GM10847 (cell line): Measurements from ENCODE around the gene CAST.

Experiments
- POLR2A ChIP-seq: IDR thresholded peaks from 2 replicates; pipeline ENCODE4 v1.6.1; 2011; ENCODE audit not compliant: insufficient read length; ENCODE audit errors: extremely low read depth

CAST gene

DNA sequence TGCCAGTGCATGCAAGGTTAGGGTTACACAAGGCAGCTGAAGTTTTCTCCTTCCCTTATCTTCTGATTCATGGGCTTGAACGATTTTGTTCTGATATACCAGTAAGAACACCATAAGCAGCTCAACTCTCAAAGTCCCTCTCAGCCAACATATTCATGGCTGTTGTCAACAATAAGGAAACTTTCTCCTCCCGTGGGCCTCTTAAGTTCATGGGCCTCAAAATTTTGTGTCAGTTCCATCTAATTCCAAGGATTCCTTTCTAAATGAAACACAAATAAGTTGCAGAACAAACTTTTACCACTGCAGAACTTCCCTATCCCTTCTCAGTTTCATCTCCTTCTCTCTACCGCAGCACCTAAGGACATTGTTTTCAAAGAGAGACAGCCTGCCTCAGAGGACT, 23.6 kb upstream of the CAST start:
- TF ChIP-seq POLR2A = no peak

DNA sequence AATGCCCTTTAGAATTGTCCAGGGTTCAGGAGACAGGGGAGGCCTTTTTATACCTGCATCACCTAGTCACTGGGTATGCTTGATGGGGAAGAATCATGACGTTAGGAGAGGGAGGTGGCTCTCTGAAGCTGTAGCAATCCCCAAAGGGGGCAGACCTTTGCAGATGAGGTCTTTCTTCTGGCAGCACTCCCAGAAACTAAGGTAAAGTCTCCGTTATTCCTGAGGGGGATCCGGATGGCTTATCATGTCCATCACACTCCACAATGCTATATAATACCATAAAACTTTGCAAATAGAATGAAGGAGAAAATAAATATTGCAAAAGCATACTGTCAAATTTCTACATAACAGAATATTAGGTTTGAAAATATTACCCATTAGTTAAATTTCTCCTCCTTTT, 21.5 kb upstream of the CAST start:
- no peak for TF ChIP-seq POLR2A

DNA sequence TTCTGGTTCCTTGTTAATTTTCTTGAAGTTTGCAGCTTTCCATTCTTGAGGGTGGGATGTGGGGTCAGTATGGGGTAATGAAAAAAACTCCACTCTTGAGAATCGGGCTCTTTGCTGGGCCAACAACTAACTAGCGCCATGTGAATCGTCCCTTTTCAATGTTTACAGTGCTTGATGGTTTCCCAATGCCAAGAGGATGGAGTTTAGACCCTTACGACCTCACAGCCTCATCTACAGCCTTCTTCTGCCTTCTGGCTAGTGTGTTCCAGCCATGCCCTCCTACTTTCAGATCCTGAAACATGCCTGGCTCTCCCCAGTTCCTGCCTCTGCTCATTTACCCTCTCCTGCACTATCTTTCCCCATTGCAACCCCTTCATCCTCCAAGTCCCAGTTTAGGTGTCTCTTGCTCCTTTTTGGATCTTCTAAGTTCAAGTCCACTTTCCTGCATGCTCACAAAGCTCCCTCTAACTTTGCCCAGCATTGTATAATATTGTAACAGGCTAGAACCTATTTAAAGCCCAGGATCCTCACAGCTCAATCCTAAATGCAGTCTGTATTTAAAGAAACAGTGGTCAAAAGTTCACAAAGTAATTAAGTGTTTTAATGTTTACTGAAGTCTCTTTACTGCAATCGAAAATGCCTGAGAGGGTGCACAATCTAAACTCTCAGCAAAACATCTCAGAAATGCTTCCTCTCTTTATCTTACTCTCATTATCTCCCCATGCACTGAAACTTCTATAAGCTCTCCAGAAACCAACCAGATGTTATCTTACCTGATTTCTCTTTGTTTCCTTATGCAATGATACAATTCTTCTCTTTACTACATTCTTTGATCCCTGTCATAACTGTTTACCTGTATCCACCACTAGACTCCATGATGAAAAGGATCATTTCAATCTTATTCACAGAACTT, 20.6 kb upstream of the CAST start:
- no peak for TF ChIP-seq POLR2A

DNA sequence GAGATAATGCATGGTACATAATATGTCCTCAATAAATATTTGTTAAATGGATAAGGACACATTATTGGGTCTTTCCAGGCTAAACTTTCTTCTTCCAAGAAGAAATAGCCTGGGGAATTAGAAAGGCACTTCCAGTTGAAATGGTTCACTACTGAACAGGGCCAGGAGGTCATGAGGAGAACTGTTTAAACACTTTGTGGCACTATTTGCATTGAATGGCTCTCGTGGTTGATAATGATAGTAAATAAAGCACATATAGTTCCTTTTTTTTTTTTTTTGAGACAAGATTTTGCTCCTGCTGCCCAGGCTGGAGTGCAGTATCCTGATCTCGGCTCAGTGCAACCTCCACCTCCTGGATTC, 19.9 kb upstream of the CAST start:
- no peak for TF ChIP-seq POLR2A

DNA sequence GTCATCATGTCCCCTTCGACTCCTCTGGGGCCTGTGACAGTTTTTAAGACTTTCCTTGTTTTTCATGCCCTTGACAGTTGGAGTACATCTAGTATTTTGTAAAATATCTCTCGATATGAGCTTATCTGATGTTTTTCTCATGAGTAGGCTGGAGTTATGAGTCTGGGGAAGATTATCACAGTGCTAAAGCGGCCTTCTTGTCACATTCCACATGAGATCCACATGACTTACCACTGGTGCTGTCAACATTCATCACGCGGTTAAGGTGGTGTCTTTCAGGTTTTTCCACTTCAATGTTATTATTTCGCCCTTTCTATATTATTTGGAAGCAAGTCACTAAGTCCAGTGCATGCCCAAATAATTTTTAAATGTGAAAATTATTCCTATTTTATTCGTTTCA, 17.1 kb upstream of the CAST start:
- TF ChIP-seq POLR2A = no peak

DNA sequence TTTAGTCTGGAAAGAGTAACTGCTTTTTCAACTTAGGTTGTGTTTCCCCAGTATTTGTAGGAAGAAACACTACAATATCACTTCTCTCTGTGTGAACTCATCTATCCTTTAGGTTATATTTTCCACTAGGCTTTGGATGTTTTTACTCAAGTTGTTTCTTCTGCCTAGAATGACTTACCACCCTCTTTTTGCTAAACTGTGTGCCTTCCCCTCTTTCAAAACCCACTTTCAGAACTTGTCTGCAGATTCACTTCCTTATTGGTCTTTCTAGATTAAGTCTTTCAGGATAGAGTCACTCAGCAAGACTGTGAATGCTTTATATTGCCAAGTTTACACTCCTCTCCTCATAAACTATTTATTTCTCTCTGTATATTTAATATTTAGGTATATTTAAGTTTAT, 14.2 kb upstream of the CAST start:
- no peak for TF ChIP-seq POLR2A

DNA sequence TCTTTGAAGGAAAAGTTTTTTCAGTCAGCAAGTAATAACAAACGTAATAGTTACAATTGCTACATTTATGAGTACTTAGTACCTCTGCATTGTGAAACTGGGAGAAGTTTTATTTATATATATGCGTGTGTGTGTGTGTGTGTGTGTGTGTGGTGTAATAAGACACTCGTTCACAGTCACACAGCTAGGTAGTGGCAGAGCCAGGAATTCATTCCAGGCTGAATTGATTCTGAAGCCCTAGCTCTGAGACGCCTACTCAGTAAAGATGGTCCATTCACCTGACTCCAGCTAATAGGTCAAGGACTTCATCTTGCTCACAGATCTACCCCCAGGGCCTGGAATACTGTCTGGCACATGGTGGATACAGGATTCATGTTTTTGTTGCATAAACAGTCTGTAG, 13.6 kb upstream of the CAST start:
- TF ChIP-seq POLR2A = no peak

DNA sequence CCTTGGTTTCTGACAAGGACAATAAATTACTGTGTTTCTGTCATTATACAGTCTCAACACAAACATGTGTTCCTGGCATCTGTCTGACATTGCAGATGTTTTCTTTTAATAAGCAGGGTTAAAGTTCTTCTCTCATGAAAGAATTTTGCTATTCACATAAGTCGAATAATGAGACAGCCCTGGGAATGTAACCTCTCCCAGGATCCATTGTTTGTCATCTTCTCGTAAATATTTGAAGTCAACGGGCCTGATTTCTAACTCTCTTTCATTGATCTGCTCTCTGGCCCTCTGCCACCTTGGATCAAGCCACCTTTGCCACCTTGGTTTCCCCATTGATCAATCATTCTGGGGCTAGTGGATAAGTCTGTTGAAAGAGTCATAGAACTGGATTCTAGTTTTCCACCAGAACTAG, 12.9 kb upstream of the CAST start:
- no peak for TF ChIP-seq POLR2A

DNA sequence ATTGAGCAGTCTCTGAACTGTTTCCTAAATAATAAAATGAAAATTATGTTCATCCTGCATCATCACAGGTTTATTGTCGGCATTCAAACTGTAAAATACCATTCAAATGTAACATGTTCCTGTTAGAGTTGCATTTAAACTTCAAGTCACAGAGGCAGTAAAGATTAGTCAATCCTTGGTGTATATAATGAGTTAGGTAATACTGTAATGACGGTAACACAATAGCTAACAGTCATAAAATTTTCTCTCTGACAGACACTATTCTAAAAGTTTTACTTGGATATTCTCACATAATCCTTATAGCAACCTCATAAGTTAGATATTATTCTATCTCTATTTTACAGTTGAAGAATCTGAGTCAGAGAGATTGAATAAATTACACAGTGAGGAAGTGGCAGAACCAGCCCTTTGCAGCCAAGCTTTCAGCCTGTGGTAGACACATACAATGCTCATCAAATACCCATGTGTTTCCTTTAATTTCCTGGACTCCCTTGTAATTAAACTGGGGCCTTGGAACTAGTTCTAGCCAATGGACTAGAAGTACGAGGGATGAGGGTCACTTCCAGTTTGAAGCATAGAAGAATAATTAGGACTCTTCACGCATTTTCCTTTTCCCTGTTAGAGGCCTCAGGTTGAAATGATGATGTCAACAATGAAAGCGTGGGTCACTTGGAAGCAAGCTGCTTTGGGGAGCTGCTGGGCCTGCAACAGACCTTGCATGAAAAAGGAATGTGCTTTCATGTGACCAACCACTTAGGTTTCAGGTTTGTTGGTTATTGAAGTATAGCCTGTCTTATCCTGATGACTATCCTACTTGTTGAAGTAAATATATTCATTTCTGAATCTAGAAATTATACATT, 12.3 kb upstream of the CAST start:
- TF ChIP-seq POLR2A = no peak

DNA sequence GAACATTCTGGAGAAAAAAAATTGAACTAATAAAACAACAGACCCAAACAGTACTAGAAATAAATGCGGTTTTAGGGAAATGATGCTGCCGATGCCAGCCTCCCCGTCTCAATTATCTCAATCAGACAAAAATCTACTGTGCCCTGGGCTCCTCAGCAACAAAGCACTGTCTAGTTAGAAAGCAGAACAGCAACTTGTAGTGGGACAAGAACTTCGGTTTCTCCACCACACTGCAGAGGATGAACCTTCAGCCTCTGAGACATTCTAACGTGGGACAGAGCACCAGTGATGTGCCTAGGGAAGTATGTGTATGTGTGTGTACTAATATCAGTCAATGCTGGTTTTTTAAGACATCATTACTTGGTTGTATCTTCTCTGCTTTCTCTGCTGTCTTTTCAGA, 11.1 kb upstream of the CAST start:
- no peak for TF ChIP-seq POLR2A

DNA sequence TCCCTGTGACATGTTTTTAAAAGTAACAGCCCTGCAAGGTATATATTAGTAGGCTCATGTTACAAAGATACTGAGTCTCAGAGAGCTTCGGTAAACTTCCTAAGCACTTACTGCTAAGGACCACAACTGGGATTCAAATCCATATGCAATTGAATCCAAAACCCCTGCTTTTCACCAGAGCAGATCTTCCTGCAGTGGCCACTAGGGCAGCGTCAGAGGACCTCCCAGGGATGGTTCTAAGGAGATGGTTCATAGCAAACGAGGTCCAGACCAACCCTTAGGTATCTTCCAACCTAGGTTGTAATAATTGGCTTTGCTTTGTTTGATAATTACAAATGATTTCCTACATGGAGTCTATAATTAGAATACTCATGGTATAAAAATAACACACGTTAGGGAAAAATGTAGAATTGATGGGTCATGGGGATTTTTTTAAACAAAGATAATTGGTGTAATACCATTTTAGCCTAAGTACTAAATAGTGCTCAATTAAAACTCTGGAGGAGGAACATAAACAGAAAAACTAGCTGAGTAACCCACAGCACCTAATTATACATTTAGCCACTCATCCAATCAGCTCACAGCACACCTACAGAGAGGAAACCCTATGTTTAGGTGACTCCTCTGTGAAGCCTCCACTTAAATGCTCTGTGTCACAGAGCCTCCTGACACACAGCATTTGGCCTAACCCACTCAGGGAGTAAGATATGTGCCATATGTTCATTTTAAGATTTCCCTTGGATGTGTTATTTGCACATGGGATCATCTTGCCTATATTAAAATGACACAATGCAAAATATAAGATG, 10.0 kb upstream of the CAST start:
- TF ChIP-seq POLR2A = no peak

DNA sequence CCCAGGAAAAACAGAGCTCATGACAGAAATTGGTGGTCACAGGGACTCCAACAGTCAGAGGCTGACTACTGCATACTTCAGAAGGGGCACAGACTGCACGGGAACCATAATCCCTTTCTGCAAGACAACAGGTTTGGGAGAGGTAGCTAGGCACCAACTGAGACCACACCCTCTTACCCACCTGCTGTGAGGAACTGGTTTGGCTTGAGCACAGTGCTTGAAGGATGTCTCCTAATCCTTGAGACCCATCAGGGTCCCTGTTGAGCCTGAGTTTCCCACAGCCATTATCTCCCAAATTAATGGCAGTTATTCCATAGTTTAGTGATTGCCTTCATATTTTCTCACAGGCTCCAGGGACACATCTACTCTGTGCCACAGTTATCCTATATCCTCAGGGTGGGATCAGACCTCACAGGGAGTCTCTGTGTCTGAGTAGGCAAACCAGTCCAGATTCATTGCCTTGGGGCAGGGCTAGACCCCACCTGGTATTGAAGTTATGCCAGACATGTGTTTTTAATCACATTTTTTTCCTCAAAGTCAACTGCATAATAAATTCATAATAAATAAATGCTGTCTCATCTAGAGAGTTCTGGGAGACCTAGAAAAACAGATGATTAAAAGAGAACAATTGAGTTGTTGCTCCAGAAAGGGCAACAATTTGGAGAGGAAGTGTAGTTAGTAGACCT, 9.3 kb upstream of the CAST start:
- TF ChIP-seq POLR2A = no peak

DNA sequence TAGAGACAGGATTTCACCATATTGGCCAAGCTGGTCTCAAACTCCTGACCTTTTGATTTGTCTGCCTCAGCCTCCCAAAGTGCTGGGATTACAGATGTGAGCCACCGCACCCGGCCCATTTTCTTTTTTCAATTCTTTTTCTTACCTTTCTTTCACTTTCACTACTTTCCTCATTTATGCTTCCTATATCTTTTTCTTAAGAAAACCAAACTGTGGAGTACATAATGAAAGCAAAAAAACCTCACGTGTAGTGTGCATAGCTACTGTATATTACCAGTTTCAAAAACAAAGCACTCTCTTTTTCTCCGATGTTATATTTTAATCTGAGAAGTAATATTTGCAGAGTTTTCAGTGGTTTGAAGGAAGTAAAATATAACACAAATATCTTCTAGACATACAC, 8.0 kb upstream of the CAST start:
- TF ChIP-seq POLR2A = no peak

DNA sequence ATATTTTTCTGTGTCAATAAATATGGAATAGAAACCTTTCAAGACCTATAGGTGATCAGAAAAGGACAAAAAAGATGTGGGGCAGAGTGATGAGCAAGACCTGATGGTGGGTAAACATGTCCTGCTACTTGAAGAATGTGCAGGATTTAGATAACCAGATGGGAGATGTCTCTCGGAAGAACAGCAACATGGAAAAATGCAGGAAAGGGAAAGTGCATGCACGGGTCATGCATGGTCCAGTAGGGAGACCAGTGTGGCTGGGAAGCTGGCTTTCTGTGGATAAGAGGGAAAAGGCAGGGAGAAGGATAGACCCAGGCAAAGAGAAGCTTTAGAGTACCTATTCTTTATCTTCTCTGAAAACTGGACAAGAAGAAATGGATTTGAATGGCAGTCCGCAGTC, 7.1 kb upstream of the CAST start:
- TF ChIP-seq POLR2A = no peak

DNA sequence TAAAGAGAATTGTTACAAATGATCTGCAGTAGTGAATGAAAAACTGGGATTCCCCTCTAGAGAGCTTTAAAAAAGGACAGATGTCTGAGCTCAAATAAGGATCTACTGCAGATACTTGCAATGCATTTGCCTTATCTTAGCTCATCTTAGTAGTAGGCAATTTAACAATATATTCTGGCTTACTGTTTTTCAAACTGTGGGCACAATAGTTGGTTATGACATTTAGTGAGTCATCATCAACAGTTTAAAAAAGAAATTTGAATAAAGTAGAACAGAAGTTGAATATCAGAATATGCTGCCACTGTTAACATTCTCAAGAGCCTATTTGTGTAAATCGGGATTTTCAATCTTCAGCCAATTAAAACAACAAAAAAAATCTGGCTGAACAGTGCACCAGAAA, 6.7 kb upstream of the CAST start:
- TF ChIP-seq POLR2A = no peak

DNA sequence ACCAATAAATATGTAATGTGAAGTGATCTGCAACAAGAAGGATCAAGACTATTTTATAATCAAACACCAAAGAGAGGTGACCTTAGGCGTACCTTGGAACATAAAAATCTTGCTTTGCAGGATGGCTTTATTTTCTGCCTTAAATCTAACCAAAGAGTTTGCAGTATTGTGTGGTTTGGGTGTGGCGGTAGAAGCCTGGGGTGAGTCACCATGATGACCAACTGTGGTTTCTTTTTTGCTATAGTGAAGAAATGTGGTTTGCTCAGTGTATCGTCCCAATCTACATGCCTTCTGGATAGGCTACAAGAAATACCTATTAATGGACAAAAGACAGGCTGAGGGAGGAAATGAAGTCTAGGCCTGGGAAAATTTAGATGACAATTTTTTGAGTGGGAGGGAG, 5.1 kb upstream of the CAST start:
- no peak for TF ChIP-seq POLR2A

DNA sequence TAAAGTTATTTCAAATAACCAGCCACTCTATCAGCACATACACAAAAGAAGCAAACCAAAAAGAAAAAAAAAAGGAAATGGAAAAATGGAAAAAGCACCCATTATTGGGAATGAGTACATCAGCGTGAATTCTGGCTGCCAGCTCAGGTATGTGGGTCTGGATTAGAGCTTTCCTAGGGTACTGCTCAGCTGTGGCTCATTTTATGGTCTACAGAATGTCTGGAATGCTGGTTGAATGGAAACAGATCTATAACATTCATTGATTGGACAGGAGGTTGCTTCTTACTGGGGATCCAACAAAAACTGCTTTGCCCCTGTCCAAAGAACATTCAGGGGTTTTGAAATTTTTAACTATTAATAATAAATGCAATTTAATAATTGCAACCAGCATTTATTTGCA, 3.9 kb upstream of the CAST start:
- no peak for TF ChIP-seq POLR2A
